Stimulated activated CD4-positive, alpha-beta T cell treated with anti-CD3 and anti-CD28 coated beads, Interleukin-2, amount 100 ng/mL, for 4 hours (primary cell): Measurements from ENCODE around the gene PTPRF.

Experiments
- DNase-seq: peaks from one replicate; pipeline ENCODE4 v3.0.0-alpha.2; 2020; ENCODE audit warnings: low read depth

The PTPRF gene

GRCh38 chr1:43513471-43514173 is 17.1 kb upstream of the PTPRF start:
- DNase-seq, result no peak

DNA sequence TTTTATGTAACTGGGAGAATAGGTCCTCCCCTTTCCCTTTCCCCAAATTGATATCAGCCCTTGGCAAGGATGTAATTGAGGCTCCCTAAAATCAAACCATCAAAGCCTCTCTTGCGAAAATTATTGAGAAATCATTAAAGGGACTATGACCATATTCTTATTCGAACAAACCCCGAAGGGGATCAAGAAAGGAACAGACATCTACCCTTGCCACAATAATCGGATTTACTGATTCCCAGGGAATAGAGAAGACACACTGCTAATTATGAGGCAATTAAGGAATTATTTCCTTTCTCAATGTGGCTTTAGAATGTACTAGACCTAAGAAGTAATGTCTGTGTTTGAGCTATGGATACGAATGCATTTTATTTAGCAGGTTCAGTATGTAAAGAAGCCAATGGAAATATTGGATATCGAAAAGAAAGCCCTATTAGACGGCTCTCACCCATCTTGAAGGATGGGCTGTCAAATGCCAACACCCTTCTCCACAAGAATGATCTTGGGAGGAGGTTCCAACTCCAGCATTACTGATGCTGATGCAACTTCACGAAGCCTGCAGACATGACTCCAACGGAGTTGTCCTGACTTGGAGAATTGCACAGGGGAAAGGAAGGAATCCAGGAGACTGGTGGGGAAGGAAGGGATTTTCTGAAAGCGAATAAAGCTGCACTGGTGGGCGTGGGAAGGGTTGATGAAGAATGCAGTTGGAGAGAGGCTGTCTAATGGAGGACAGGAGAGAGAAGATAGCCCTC is 11.6 kb upstream of the PTPRF start:
- no peak for DNase-seq

- DNase-seq, result no peak
These were observed 10.4 kb upstream of the PTPRF start for GRCh38 chr1:43520100-43520778.

DNA sequence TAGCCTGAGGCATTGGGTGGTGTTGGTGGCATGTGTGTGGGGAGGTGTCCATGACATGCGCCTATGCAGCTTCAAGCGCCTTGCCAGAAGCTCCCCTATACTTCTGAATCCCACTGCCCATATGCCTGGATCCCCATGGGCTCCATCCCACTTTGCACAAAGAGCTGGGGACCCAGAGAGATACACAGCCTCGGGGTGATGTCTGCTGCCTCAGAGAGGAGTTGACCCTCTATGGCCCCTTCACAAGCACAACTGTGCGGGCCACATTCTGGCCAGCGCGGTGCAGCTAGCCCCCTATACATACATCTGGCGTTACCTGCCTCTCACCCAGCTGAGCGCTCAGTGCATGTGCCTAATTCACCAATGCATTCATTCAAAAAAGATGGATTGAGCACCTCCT is 9.6 kb upstream of the PTPRF start:
- no peak for DNase-seq

- DNase-seq, result no peak
These were observed 8.9 kb upstream of the PTPRF start for GRCh38 chr1:43521756-43522155.

DNA sequence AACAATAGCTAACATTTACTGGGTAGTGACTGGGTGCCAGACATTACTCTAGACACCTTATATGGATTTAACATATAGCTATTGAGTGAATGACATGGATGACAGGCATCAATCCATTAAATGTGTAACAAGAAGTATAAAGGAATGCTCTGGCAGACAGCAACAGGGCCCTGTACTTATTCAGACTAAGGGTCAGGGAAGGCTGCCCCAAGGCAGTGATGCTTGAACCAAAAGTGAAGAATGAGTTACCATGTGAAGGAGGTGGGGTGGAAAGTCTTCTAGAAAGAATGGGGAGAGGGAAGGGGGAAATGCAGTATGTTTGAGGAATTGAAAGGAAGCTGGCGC is 8.3 kb upstream of the PTPRF start:
- DNase-seq, result no peak

- DNase-seq, result no peak
These were observed 7.8 kb upstream of the PTPRF start for GRCh38 chr1:43522776-43523480.

- DNase-seq, result no peak
These were observed 5.9 kb upstream of the PTPRF start for GRCh38 chr1:43524804-43525203.

GRCh38 chr1:43526002-43526401 is 4.7 kb upstream of the PTPRF start:
- DNase-seq, result no peak

DNA sequence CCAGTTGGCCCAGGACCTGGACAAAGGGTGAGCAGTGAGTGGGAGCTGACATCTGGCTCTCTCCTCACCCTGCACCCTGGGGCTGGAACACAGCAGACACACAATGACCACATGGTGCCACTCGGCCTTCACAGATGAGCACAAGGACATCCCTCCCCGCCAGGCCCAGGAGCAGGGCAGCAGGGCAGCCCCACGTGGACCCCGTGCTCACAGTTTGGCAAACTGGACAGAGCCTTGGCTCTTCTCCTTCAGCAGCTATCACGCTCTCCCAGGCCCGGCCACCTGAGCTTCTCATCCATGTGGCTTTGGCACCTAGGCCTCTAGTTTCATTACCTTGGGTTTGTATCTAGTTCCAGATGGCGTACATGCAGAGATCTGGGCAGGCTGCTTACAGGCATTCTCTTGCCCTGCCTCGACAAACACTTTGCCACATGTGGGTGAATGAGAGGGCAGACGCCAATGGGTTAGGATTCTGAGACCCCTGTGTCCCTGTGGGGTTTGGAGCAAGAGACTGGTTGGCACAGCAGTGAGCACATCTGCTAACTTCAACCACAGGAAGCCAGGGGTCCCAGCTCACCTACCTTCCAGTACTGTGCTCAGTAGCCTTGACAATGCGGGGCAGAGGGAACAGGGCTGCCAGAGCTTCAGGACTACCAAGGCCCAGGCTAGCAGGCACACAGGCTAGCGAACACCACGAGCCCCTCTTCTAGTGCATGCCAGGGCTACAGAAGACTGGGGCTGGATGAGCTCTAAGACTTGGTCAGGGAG is 3.4 kb upstream of the PTPRF start:
- DNase-seq, result no peak

DNA sequence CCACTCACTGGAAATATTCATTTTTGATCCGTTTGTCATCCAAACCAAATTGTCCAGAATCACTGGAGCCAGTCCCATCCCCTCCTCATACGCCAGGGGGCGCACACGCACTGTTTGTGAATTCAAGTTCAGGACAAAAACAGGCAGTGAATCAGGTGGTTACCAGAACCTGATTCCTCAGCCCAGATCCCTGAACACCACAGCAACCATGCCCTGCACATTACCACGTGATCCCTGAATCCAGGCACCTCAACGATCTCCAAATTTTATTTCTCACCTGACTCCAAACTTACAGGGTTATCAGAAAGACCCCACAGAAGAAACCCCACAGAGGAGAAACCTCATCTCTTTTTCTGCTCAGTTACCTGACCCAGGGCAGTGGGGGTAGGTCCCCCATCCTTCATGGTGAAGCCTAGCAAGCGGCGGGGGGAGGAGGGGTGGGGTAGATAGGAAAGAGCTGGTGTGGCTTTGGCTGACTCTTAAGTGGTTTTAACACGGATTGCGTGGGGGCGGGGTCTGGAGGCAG is 1.4 kb upstream of the PTPRF start:
- DNase-seq, result peak; percentile 65

DNA sequence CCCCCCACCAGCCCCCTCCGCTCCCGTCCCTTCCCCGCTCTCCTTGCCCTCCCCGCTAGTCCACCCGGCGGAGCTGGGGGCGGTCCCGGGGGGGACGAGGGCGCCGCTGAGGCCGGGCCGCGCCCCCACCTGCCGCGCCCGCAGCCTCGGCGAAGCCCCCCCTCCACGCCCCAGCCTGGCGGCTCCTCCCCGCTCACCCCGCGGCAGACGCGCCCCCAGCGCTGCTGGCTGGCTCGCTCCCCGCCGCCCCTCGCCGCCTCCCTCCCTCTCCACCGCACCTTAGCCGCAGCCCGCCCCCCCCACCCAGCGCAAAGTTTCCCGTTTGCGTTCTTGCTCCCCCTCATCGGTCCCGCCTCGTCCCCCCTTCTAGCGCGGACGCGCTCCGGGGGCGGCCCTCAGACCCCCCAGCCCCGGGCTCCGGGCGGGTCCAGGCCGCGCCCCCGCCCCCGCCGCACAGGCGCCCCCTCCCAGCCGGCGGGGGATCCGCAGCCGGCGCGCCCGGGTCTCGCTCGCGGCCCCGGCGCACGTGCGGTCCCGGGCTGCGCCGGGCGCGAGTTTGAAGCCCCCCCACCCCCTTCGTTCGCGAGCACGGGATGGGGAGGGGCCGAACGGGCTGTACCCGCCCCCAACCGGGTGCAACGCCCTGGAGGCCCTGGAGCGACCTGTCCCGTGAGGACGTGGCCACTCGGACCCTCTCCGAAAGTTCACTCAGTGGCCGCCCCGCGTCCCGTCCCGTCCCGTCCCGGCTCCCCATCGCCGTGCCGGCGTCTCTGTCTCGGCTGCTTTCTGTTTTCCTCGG is 623 bp downstream of the PTPRF start:
- DNase-seq, result no peak

DNA sequence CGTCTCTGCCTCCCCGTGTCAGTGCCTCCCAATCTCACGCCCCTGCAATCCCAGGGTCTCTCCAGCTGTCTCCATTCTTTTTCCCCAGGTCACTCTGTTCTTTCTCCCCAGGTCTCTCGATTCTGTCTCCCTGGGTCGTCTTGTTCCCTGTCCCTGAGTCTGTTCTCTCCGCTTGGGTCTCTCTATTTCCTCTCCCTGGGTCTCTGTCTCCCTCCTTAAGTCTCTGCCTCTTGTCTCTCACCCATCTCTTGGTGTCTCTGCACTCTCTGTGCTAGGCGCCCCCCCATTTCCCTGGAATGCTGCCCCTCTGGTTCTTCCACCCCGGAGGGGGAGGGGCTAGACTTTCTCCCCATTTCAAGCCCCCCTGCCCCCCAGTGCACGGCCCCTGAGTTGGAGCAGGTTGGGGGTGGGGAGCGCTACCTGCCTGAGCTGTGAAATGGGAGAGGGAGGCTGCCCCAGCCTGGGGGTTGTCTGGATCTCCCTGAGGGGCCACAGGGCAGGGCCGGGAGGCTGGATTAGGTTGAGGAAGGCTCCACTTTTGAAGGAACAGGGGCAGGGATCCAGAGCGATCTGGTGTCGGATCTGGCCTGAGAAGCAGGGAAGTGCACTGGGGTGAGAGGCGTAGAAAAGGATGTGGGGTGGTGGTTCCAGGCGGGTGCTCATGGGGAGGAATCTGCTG is 1.4 kb downstream of the PTPRF start:
- DNase-seq, result no peak

- DNase-seq, result no peak
These were observed 2.0 kb downstream of the PTPRF start for GRCh38 chr1:43532716-43533115.

- DNase-seq, result no peak
These were observed 2.9 kb downstream of the PTPRF start for GRCh38 chr1:43533584-43533983.

DNA sequence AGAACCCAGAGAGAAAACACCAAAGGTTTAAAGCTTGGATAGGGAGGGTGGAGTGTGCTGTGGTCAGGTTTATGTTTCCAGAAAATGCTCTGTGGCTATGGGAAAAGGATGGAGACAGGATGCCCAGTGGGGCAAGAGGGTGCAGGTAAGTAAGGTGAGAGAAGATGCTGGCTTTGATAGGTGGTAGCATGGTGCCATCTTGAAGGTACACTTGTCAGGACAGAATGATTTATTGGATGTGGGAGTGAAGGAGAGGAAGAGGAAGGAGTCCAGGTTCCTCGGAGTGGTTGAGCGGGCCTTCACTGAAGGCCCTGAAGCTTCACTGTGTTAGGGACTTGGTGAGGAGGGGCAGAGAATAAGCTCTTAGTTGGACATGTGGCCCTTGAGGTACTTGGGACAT is 3.6 kb downstream of the PTPRF start:
- DNase-seq, result no peak

- DNase-seq, result no peak
These were observed 5.6 kb downstream of the PTPRF start for GRCh38 chr1:43536196-43536863.

- DNase-seq, result no peak
These were observed 6.2 kb downstream of the PTPRF start for GRCh38 chr1:43536864-43537358.

DNA sequence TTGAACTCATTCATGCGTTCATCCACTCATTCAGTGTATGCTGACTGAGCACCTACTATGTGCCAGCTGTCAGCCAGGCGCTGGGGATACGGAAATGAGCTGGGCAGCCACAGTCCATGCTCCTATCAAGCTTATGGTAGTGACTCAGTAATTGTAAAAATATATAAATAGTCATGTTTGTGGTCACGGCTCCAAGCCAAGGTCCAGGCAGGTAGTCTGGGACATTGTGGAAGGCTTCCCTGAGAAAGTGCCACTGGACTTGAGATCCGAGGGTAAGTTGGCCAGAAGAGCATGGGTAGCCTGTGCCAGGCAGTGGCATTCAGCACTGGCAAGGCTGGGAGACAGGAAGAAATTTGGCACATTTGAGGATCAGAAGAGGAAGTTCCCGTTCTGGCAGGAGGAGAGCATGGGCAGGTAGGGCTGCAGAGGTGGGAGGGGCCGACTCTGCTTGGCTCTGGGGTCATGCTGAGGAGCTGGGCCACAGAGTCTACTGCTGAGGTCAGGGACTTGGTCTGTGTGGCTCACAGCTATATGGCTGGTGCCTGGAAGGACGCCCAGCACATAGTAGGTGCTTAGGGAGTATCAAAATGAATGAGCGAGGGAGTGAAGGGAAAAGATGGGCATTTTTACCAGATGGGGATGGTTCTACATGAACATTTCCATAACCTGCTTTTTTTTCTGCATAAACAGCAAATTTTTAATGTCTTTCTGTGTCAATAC is 6.9 kb downstream of the PTPRF start:
- DNase-seq, result no peak
